SHP77 treated with DMSO at 0.1 percent for 48 hours (cell line): ENCODE measurements around the gene GTPBP2.
A peak's percentile ranks its signal among the peaks of the same experiment; 100 is the strongest.

Source experiments
- DNase-seq: peaks from one replicate; lab custom pipeline; 2025; lab: John Stamatoyannopoulos, UW

GTPBP2 gene

DNA sequence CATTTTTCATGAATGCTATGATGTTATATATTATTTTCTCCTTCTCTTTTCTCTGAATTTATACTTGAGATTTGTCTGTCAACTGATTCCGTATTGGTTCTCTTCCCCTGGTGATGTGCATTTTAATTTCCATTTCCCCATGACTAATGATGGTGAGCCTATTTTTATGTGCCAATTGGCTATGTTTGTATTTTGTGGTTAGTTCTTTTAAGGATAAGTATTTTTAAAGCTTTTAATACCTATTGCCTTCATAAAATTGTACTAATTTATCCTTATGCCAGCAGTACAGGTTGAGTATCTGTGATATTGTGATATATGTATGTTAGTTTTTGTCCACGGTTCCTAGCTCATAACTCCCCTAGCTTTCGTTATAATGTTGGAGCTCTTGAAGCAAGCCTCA, 50.3 kb downstream of the GTPBP2 start:
- DNase-seq = no peak

DNA sequence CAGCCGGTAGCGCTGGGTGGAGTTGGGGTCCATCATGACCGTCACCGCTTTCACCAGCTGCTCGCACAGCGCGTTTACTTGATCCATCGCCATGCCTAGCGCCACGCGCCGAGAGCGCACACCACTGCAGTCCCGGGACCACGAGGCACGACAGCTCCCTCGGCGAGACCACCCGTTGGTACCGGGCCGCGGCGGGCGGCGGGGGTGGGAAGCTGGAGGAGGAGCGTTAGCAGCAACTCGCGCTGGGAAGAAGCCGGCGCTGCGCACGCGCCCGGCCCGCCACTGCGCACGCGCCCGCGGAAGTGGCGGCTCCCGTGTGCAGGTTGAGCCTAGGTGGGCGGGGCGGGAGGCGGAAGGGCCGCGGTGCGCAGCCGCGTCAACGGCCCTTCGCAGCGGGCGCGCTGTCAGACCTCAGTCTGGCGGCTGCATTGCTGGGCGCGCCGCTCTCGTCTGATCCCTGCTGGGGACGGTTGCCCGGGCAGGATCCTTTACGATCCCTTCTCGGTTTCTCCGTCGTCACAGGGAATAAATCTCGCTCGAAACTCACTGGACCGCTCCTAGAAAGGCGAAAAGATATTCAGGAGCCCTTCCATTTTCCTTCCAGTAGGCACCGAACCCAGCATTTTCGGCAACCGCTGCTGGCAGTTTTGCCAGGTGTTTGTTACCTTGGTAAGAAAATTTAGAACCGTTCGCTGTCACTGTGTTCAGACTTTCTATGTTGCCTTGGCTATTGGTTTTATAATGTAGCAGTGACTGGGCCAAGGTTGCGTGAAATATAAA, 53.1 kb downstream of the GTPBP2 start, which contains the start of the genes POLH and XPO5:
TSS of gene POLH (plus strand) at position 414 of the 780 bp plus-strand sequence. CDS start 6,135 bp downstream, outside the sequence.
TSS of gene XPO5 (minus strand) at position 267 of the 780 bp plus-strand sequence. CDS start at position 93, 174 bp downstream.
- peak; percentile 84 for DNase-seq

DNA sequence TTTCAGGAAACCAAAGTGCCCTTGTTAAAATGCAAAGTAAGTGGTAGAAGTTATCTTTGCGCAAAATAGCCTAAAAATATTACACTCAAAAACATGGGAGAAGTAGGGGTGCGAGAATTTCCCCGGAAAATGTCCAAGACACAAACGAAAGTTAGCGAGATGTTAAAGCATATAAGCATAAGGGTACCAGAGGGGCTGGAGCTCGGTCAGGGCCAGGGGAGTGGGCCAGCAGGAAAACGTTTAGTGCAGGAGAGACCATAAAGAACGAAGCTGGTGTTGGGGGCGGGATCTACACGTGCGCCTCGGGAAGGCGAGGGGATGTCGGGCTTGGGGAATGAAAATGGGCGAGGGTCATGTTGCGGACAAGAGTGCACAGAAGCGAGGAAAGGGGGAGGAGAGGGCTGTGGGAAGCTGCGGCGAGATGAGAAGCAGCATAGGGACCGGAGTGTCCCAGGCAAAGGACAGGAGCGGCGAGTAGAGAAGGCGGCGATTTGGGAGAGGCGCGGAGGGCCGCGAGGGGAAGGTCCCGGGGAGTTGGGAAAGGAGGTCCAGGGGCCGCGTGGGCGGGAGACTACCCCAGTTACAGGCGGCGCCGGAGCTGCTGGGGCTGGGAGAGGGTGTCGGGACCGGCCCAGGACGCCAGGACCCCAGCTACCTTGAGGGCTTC, 53.8 kb downstream of the GTPBP2 start:
- DNase-seq = no peak

DNA sequence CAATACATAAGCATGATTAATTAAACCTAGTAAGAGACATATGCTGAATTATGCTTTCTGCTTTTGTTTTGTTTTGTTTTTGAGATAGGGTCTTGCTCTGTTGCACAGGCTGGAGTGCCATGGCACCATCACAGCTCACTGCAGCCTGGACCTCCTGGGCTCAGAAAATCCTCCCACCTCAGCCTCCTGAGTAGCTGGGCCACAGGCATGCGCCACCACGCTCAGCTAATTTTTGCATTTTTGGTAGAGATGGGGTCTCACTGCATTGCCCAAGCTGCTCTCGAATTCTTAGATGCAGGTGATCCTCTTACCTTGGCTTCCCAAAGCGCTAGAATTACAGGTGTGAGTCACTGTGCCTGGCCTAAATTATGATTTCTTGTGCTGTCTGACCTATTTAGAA, 57.0 kb downstream of the GTPBP2 start:
- no peak for DNase-seq

DNA sequence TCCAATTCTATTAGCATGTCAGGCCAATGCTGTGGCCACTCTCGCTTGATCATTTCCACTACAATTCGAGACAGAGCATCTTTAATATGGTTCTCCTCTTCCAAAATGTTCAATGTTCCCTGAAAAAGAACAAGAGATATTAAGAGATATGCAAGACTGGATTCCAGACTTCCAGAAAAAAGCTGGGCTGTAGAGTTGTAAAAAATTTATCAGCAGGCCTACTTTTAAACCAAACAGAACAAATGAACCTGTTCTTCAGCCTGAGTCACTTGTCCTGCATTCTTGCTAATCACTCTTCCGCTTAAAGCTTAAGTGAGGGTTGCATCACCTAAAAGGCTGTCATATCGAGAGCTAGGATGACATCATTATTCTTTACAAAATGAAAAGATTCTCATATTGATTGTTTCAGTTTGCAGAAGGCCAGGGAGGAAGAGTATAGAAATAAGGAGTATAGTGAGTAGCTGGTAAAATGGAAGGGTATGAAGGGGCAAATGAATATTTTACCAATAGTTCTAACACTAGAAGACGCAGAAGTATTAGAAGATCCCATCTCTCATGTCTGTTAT, 58.1 kb downstream of the GTPBP2 start:
- DNase-seq = no peak
